ENCODE results near the gene NOL12.

NOL12 gene

DNA sequence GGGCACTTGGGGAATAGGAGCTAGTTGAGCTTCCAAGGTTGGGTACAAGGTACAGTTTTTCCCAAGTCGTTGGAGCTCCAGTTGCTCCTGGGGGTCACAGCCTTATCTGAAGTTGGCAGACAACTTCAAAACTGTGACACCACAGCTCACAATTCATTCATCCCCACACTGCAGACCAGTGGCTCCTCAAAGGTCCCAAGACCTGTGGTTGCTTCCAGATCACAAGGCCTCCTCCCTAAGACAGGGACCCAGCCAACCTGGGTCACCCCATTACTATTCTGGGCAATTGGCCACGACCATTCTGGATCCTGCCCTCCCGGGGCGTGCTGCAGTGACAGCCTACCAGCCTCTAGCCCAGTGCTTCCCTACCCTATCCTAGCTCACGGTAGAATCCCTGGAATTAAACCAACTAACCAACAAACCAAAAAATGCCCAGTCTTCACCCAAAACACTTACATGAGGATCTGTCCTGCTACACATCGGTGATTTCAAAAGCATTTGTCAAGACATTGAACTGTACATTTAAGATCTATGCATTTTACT lies 28.5 kb upstream of the NOL12 start:
- TF ChIP-seq POLR2AphosphoS5 (IDR thresholded peaks at IDR 0.05; ENCODE audit: low read depth) (peak; percentile 60; the same call in 1 of the 2 replicates), SPI1 (IDR thresholded peaks at IDR 0.05; ENCODE audit: borderline replicate concordance, low read depth) (no peak), GABPA (IDR thresholded peaks at IDR 0.05; ENCODE audit: low read depth) (no peak)
- TF ChIP-seq, protein P1, sequence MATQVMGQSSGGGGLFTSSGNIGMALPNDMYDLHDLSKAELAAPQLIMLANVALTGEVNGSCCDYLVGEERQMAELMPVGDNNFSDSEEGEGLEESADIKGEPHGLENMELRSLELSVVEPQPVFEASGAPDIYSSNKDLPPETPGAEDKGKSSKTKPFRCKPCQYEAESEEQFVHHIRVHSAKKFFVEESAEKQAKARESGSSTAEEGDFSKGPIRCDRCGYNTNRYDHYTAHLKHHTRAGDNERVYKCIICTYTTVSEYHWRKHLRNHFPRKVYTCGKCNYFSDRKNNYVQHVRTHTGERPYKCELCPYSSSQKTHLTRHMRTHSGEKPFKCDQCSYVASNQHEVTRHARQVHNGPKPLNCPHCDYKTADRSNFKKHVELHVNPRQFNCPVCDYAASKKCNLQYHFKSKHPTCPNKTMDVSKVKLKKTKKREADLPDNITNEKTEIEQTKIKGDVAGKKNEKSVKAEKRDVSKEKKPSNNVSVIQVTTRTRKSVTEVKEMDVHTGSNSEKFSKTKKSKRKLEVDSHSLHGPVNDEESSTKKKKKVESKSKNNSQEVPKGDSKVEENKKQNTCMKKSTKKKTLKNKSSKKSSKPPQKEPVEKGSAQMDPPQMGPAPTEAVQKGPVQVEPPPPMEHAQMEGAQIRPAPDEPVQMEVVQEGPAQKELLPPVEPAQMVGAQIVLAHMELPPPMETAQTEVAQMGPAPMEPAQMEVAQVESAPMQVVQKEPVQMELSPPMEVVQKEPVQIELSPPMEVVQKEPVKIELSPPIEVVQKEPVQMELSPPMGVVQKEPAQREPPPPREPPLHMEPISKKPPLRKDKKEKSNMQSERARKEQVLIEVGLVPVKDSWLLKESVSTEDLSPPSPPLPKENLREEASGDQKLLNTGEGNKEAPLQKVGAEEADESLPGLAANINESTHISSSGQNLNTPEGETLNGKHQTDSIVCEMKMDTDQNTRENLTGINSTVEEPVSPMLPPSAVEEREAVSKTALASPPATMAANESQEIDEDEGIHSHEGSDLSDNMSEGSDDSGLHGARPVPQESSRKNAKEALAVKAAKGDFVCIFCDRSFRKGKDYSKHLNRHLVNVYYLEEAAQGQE (IDR thresholded peaks at IDR 0.05; ENCODE audit: insufficient replicate concordance, low read depth) = no peak
- TF ChIP-seq, protein P2, sequence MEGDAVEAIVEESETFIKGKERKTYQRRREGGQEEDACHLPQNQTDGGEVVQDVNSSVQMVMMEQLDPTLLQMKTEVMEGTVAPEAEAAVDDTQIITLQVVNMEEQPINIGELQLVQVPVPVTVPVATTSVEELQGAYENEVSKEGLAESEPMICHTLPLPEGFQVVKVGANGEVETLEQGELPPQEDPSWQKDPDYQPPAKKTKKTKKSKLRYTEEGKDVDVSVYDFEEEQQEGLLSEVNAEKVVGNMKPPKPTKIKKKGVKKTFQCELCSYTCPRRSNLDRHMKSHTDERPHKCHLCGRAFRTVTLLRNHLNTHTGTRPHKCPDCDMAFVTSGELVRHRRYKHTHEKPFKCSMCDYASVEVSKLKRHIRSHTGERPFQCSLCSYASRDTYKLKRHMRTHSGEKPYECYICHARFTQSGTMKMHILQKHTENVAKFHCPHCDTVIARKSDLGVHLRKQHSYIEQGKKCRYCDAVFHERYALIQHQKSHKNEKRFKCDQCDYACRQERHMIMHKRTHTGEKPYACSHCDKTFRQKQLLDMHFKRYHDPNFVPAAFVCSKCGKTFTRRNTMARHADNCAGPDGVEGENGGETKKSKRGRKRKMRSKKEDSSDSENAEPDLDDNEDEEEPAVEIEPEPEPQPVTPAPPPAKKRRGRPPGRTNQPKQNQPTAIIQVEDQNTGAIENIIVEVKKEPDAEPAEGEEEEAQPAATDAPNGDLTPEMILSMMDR (IDR thresholded peaks at IDR 0.05; ENCODE audit: insufficient read depth, low read length) = no peak
- H3K27me3 ChIP-seq (ENCODE audit: insufficient read depth, poor library complexity, severe bottlenecking) = no peaks in the 10 kb centered on the region
- peak overlapping the region; percentile 54 for H3K4me3 ChIP-seq (replicated peaks; ENCODE audit: insufficient read depth, low read length)
- peak overlapping the region; percentile 62 for H3K27ac ChIP-seq (replicated peaks)
- DNase-seq (ENCODE audit: low read depth in 1 of 2, low spot score in 1 of 2) = peak in 1 of 2 experiments; percentile 25

DNA sequence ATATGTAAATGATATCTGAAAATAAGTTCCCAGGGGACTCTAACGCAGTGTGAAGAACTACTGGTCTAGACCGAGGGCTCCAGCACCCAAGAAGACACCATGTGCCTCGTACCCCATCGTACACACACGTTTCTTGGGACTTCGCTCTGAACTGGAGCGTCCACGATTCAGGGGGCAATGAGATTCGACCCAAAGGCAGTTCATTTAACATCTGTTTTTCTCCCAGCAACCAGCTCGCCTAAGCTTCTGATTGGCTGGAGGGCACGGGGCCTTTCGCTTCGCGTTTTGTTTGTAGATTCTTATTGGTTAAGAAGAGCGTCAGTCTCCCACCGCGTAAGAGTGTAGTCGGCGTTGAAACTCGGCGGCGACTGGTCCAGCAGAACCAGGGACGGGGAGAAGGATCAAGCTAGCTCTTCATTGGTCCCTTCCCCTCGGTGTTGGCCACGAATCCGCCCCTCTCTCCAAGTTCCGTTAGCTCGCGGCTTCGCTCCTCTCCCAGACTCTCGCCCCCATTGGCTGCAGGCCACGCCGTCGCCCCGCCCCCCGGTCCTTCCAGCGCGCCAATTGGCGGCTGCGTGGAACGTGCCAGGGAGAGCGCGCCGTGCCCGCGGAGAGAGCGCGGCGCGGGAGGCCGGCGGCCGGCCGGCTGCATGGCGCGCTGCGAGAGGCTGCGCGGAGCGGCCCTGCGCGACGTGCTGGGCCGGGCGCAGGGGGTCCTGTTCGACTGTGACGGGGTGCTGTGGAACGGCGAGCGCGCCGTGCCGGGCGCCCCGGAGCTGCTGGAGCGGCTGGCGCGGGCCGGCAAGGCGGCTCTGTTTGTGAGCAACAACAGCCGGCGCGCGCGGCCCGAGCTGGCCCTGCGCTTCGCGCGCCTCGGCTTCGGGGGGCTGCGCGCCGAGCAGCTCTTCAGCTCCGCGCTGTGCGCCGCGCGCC lies 27.7 kb upstream of the NOL12 start, which contains the start of gene PDXP:
TSS of gene PDXP (plus strand) at position 591 of the 933 bp plus-strand sequence. CDS start at position 651, 60 bp downstream.
- Histone ChIP-seq H3K4me3 (replicated peaks; ENCODE audit: insufficient read depth, low read length) (peak within 1 kb of the TSS; percentile 92), H3K27me3 (ENCODE audit: insufficient read depth, poor library complexity, severe bottlenecking) (no peaks in the 10 kb centered on the region), H3K27ac (replicated peaks) (peak within 1 kb of the TSS; percentile 62)
- TF ChIP-seq, protein P1 (IDR thresholded peaks at IDR 0.05; ENCODE audit: insufficient replicate concordance, low read depth) = no peak
- TF ChIP-seq POLR2AphosphoS5 (IDR thresholded peaks at IDR 0.05; ENCODE audit: low read depth) = no peak
- peak; percentile 100 for DNase-seq (ENCODE audit: low read depth in 1 of 2, low spot score in 1 of 2)

DNA sequence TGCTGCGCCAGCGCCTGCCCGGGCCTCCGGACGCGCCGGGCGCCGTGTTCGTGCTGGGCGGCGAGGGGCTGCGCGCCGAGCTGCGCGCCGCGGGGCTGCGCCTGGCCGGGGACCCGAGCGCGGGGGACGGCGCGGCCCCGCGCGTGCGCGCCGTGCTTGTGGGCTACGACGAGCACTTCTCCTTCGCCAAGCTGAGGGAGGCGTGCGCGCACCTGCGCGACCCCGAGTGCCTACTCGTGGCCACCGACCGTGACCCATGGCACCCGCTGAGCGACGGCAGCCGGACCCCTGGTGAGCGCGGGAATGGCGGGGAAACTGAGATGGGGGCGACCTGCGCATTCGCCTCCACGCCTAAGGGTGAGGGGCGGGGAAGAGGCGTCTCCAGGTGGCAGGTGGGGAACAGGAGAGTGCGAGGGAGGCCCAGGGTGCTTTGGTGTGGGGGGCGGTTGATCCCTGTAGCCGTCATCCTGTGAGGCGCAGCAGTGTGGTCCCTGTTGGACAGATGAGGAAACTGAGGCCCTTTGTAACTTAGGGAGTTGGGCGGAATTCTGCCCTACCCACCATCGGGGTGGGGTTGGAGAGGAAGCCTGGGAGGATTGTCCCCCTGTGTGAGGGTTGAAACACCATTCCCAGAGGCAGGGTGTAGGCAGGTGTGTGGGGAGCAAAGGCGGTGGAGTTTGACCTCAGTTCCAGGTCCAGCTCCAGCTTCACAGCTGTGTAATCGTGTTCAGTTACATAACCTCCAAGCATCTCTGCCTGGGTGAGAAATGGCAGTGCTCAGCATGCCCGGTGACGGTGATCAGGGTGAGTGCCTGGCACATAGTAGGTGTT lies 26.9 kb upstream of the NOL12 start:
- TF ChIP-seq, protein P1 (IDR thresholded peaks at IDR 0.05; ENCODE audit: insufficient replicate concordance, low read depth) = no peak
- TF ChIP-seq, protein P2 (IDR thresholded peaks at IDR 0.05; ENCODE audit: insufficient read depth, low read length) = no peak
- TF ChIP-seq SPI1 (IDR thresholded peaks at IDR 0.05; ENCODE audit: borderline replicate concordance, low read depth) = peak; percentile 9; the same call in 1 of the 2 replicates
- TF ChIP-seq POLR2AphosphoS5 (IDR thresholded peaks at IDR 0.05; ENCODE audit: low read depth) = peak; percentile 32; the same call in 1 of the 2 replicates
- no peak for TF ChIP-seq GABPA (IDR thresholded peaks at IDR 0.05; ENCODE audit: low read depth)
- Histone ChIP-seq H3K27me3 (ENCODE audit: insufficient read depth, poor library complexity, severe bottlenecking) (no peaks in the 10 kb centered on the region), H3K4me3 (replicated peaks; ENCODE audit: insufficient read depth, low read length) (peak overlapping the region; percentile 92), H3K27ac (replicated peaks) (peak overlapping the region; percentile 57)
- peak in 1 of 2 experiments; percentile 50 for DNase-seq (ENCODE audit: low read depth in 1 of 2, low spot score in 1 of 2)
